Measurements from ENCODE around the gene UMODL1. TPM values are rescaled to one million over a fixed set of nuclear protein-coding genes. Genes with fewer than 3 reads are reported as not detected.

The UMODL1 gene
- total RNA-seq, 1 experiment from 2014 or later = not detected

DNA sequence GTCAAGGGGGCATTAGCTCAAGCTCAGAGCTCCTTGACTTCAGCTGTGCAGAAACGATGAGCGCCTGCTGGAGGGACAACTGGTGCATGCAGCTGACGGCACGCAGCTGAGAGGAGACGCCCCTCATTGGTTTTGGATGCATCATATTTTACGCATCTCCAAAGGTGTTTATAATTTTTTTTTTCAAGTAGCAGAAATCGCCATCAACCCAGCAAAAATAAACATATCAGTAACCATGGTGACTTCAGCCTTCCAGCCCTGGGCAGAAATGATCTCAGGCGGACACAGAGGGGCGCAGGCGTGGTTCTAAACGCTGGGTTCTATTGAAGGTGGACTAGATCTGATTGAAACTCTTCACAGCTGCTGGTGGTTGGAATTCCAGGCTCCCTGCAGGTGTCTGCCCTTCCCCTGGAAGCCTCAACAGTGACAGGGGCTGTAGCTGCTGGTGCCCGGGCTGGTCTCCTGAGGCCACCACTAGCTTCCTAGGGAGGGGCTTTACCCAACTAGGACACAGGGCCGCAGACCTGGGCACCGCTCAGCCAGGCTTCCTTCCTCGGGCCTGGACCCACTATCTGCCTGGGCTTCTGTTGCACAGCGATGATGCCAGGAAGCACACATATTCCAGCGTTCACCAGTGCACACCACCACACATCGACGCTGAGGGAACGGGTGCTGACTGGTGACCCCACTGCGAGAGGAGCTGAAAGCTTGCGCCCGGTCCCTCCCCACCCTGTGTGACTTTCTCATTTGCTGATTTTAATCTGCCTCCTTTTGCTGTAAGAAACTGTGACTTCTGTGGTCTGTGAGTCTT is 84.1 kb downstream of the UMODL1 start:
- H3K36me3 Mint-ChIP-seq (ENCODE audit: insufficient read depth in 1 of 3, low read depth in 3 of 3) = no peaks in the 10 kb centered on the region
- H3K9me3 Mint-ChIP-seq = no peaks in the 10 kb centered on the region
- no peak overlapping the region for H3K4me2 ChIP-seq (ENCODE audit: insufficient read depth, insufficient read length, low read length)
- no peak overlapping the region for H2AK5ac ChIP-seq (ENCODE audit: insufficient read length, low read length)
- H4K91ac ChIP-seq (ENCODE audit: insufficient read length, low read depth, low read length) = no peak overlapping the region
- H2BK5ac ChIP-seq (ENCODE audit: insufficient read length, low read length) = no peak overlapping the region
- H3K9ac ChIP-seq (ENCODE audit: extremely low read depth, insufficient read length, low read length) = no peak overlapping the region
- no peak overlapping the region for H4K8ac ChIP-seq (replicated peaks; ENCODE audit: insufficient read length, low read depth, low read length)
- no peak overlapping the region for H3T11ph ChIP-seq (ENCODE audit: low read length)
- H3K56ac ChIP-seq (ENCODE audit: insufficient read length, low read depth, low read length) = no peak overlapping the region
- no peak overlapping the region for H3K4ac ChIP-seq (ENCODE audit: low read depth, low read length)
- H3K23ac ChIP-seq (ENCODE audit: insufficient read length, low read depth, low read length) = no peak overlapping the region
- no peak overlapping the region; the same call in 1 of the 2 replicates for H3K14ac ChIP-seq (ENCODE audit: insufficient read depth, low read length)
- no peak overlapping the region for H3K18ac ChIP-seq (ENCODE audit: insufficient read length, low read depth, low read length)
- H3K79me1 ChIP-seq (ENCODE audit: insufficient read depth, low read depth, low read length, poor library complexity, severe bottlenecking) = no peaks in the 10 kb centered on the region
- no peak overlapping the region for H2BK15ac ChIP-seq (ENCODE audit: low read depth, low read length)
- no peak overlapping the region for H2BK120ac ChIP-seq (ENCODE audit: low read depth, low read length, poor library complexity, severe bottlenecking)
- TF ChIP-seq, protein P1, sequence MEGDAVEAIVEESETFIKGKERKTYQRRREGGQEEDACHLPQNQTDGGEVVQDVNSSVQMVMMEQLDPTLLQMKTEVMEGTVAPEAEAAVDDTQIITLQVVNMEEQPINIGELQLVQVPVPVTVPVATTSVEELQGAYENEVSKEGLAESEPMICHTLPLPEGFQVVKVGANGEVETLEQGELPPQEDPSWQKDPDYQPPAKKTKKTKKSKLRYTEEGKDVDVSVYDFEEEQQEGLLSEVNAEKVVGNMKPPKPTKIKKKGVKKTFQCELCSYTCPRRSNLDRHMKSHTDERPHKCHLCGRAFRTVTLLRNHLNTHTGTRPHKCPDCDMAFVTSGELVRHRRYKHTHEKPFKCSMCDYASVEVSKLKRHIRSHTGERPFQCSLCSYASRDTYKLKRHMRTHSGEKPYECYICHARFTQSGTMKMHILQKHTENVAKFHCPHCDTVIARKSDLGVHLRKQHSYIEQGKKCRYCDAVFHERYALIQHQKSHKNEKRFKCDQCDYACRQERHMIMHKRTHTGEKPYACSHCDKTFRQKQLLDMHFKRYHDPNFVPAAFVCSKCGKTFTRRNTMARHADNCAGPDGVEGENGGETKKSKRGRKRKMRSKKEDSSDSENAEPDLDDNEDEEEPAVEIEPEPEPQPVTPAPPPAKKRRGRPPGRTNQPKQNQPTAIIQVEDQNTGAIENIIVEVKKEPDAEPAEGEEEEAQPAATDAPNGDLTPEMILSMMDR (conservative IDR thresholded peaks at IDR 0.05) = no peak
- no peaks in the 10 kb centered on the region for H3K27me3 ChIP-seq (ENCODE audit: insufficient read depth, low read length)
- H3K27ac Mint-ChIP-seq = no peak overlapping the region
- no peaks in the 10 kb centered on the region for H3K4me1 ChIP-seq (ENCODE audit: insufficient read depth, low read length)
- whole genome bisulfite sequencing (ENCODE audit: extremely low coverage, insufficient read length, low lambda C conversion rate) = no CpG with 5 or more reads among the region's 23 CpGs
- no peak overlapping the region for H3K27ac ChIP-seq (ENCODE audit: insufficient read length, low read depth, low read length)
- no peak overlapping the region for H2BK12ac ChIP-seq (ENCODE audit: insufficient read length, low read depth, low read length)
- no peaks in the 10 kb centered on the region; a peak in 1 of 4 replicates for H3K4me1 Mint-ChIP-seq
- H3K9me3 ChIP-seq (ENCODE audit: control insufficient read depth, low read depth, low read length) = no peaks in the 10 kb centered on the region
- no peaks in the 10 kb centered on the region; the same call in none of the 2 replicates for H3K27me3 Mint-ChIP-seq (ENCODE audit: low read depth)
- no peaks in the 10 kb centered on the region for H3K79me2 ChIP-seq (ENCODE audit: insufficient read depth, low read length)
- H2AFZ ChIP-seq (ENCODE audit: low read length) = no peak overlapping the region
- DNase-seq = peak; percentile 20
- no peak overlapping the region for H3K4me3 Mint-ChIP-seq
- no peaks in the 10 kb centered on the region for H3K23me2 ChIP-seq (ENCODE audit: insufficient read length, low read depth, low read length, poor library complexity, severe bottlenecking)
- H4K20me1 ChIP-seq (ENCODE audit: control insufficient read depth, insufficient read depth, insufficient read length) = no peaks in the 10 kb centered on the region
- H2BK20ac ChIP-seq (ENCODE audit: low read depth, low read length, poor library complexity, severe bottlenecking) = no peak overlapping the region
- no peak overlapping the region for H4K5ac ChIP-seq (ENCODE audit: insufficient read length, low read depth, low read length)
